Measurements from ENCODE around the gene SLC34A1.
"Not testable (repeated sequence)": the region's sequence is repeated elsewhere in the genome, so short reads cannot be mapped to it uniquely, and the experiment has no call there.

SLC34A1 gene, protein sequence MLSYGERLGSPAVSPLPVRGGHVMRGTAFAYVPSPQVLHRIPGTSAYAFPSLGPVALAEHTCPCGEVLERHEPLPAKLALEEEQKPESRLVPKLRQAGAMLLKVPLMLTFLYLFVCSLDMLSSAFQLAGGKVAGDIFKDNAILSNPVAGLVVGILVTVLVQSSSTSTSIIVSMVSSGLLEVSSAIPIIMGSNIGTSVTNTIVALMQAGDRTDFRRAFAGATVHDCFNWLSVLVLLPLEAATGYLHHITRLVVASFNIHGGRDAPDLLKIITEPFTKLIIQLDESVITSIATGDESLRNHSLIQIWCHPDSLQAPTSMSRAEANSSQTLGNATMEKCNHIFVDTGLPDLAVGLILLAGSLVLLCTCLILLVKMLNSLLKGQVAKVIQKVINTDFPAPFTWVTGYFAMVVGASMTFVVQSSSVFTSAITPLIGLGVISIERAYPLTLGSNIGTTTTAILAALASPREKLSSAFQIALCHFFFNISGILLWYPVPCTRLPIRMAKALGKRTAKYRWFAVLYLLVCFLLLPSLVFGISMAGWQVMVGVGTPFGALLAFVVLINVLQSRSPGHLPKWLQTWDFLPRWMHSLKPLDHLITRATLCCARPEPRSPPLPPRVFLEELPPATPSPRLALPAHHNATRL

DNA sequence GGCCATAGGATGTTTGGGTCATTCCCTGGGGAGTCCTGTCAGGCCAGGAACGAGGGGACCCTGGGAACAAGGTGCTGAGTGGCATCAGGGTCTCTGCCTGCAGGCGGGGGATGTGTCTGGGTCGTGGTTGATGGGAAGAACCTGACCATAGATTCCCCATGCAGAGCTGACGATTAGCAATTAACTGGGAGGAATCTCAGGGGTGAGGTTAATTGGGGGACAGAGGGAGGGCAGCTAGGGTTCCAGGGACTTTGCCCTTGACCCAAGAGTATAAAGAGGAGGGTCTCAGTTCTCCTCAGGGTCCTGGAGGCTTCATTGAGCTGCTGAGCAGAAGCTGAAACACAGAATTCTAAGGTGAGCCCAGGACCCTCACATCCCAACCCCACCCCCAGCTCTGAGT, at the start of gene SLC34A1:
TSS of gene SLC34A1 (plus strand) at position 301 of the 400 bp plus-strand sequence. CDS start 1,308 bp downstream, outside the sequence.
- no peak for DNase-seq (ENCODE audit: low spot score)

DNA sequence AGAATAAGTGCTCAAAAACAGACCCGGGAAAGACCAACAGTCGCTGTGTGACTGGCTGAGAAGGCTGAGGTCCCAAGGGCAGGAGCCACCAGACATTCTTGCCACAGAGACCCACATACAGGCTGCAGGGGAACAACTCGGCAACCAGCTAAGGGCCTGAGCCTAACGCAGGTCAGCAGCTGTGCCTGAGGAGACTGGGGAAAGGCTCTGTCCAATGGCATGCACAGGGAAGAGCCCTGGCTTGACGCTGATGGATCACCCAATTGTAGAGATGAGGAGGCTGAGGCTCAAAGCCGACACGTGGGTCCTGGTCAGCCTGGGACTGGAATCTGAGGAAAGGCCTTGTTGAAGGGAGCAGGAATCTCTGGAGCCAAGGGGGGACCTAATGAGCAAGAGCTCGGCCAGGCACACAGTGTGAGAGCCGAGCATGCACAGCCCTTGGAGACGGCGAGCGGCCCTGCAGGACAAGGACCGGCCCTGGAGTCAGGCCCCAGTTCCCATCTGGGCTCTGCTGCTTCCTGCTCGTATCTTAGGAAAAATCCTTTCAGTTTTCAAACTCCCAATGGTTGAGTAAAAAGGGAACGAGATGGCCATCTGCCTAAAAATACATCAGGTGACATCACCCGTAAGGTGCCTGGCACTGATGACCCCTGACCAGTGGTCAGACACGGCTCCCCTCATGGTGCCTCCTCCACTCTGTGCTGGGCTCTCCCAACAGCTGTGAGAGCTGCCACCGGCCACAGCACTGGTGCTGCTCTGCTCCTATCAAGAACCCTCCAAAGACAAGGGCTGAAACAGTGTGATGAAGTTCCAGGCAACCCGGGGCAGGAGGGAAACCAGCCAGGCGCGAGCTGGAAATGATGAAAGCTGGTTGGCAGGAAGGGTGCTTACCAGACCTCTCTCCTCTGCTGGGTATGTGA, 49.2 kb upstream of the SLC34A1 start:
- DNase-seq (ENCODE audit: low spot score): no peak

DNA sequence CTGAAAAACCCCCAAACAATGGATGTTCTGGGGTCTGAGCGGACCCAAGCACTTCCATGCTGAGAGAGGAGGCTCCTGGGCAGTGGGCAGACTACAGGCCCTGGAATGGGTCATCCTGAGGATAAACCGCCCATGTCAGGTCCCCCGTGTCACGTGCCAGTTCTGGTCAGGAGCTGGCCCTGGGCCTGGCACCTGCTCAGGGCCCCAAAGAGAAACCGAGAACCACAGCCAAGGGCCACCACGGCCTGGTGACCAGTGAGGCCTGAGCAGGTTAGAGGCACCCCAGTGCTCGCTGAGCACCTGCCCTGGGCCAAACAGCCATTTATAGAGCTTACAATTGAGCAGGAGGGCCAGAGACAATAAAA, 48.6 kb upstream of the SLC34A1 start:
- DNase-seq (ENCODE audit: low spot score): no peak

DNA sequence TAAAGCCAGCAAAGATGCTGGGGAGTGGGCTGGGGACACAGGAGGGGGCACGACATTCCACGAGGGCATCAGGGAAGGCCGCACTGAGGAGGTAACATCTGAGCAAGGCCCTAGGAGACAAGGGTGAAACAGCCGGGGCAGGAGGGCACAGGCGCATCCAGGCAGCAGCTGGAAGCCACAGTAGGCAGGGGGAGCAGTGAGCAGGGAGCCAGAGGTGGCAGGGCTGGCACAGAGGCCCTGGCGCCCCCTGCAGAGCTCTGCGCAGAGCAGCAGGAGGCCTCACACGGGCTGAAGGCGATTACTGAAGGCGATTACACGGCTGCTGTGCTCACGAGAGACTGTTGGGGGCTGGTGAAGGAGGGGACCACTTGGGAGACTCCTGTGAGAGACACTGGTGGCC, 48.1 kb upstream of the SLC34A1 start:
- no peak for DNase-seq (ENCODE audit: low spot score)

DNA sequence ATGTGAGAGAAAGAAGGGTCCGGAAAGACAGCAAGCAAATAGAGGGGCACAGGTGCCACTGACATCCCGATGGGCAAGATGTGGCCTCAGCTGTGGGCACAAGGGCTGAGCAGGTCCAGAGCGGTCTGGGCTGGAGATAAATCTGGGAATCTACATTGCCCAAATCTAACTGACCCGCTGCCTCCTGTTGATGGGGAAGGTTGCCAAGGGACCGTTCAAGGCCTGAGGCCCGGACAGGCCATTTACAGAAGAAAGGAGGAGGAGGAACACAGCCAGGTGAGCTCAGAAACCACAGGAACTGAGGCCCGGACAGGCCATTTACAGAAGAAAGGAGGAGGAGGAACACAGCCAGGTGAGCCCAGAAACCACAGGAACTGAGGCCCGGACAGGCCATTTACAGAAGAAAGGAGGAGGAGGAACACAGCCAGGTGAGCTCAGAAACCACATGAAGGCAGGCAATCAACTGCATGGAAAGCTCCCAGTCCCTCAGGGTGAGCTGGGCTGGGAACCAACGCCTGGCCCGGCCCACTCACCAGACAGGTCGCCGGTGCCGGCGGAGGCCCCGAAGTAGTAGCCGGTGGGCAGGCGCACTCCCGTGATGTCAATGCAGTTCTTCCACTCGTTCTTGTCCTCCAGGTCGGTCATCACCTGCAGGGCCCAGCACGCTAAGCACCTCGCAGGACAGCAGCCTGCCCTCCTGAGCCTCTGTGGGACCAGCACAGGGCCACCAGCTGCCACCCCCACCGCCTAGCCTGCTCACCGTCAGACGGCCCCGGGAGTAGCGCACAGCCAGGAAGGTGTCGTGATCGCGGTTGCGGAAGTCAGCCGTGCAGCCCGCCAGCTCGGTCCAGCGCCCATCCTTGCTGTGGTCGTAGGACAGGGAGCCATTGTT, 47.4 kb upstream of the SLC34A1 start:
- no peak for DNase-seq (ENCODE audit: low spot score)

DNA sequence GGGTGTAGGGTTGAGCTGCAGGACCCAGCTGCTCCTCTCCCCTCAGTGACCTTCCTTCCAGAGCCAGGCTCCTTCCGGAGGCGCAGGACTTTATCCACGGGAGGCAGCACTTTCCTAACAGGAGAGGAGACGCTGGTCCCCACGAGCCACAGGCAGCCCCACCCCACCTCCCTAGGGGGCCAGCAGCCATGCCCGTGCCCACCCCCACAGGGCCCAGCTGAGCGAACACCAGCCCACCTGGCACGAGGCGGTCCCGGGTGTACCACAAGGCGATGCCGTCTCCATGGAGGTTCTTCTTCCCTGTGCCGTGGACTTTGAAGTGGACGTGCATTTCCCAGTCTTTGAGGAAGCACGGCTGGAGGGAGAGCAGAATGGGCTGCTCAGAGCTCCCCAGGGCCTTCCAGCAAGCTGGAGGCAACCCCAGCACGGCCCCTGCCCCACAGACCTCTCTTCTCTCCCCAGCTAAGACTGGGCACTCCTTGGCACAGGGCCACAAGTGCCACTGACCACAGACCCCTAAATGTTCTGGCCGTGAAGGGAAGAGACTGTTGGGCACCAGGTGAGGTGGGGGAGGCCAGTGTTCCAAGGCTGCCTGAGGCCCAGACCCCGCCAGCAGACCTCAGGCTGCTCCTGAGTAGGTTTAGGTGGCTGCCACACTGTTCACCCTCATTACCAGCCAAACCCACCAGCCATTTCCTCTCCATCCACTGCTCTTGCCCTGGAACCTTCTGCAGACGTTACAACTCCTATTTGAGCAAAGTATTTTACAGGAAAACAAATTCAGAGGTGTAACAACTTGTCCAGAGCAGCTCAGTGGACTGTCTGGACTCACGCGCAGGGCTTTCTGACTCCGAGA, 45.8 kb upstream of the SLC34A1 start:
- DNase-seq (ENCODE audit: low spot score): no peak

DNA sequence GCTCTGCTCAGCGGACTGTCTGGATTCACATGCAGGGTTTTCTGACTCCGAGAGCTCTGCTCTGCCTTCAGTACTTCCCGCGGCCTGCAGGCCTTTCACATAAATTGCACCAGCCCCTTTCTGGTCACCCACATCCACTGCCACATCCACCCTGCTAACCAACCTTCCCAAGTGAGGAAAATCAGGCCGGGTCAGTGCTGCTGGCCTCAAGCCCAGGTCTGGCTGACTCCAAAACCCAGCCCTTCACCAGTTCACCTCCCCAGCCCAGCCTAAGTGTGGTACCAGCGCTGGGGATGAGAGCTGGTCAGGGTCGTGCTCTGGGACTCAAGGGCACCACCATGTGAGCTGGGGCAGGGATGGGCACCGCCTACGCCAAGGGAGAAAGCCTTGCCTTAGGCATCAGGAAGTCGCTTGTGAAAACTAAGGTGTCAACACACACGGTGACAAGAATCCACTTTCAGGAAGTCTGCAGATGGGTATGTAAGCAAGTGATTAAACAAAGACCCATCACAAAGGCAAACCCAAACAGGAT, 45.1 kb upstream of the SLC34A1 start:
- DNase-seq (ENCODE audit: low spot score): no peak

DNA sequence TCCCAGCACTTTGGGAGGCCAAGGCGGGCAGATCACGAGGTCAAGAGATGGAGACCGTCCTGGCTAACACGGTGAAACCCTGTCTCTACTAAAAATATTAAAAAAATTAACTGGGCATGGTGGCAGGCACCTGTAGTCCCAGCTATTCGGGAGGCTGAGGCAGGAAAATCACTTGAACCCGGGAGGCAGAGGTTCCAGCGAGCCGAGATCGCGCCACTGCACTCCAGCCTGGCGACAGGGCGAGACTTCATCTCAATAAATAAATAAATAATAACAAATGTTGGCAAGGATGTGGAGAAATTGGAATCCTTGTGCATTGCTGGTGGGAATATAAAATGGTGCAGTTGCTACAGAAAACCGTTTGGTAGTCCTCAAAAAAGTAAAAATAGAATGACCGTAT, 41.2 kb upstream of the SLC34A1 start:
- DNase-seq (ENCODE audit: low spot score): not testable (repeated sequence)

DNA sequence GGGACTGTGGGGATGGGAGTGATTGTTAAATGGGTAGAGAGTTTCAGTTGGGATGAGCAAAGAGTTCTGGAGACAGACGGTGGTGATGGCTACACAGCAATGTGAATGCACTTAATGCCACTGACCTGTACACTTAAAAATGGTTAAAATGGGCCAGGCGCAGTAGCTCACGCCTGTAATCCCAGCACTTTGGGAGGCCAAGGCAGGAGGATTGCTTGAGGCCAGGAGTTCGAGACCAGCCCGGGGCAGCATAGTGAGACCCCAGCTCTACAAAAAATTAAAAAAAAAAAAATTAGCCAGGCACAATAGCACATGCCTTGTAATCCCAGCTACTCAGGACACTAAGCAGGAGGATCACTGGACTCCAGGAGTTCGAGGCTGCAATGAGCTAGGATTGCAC, 40.5 kb upstream of the SLC34A1 start:
- no peak for DNase-seq (ENCODE audit: low spot score)

DNA sequence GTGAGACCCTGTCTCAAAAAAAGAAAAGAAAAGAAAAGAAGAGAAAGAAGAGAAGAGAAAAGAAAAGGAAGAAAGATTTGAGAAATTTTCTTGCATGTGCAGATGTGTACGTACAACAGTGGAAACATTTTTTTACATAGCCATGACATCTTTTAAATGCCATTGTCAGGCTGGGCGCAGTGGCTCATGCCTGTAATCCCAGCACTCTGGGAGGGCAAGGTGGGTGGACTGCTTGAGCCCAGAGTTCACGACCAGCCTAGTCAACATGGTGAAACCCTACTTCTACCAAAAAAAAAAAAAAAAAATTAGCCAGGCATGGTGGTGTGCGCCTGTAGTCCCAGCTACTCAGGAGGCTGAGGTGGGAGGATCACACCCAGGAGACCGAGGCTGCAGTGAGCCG, 39.3 kb upstream of the SLC34A1 start:
- DNase-seq (ENCODE audit: low spot score): no peak

DNA sequence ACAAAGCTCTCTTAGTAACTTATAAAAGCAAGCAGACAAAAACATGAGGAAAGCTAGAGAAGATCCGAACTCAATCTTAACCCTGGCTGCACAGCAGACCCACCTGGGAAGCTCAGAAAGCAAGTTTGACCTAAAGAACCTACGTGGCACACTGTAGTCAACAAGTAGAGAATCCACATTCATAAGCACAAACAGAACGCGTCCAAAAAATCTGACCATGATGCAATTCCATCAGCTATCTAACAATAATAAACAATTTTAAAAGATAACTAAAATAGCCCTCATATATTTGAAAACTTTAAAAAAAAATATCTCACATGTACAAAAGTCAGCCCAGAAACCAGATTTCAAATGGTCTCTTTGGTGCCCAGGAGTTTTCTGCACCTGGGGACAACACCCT, 37.4 kb upstream of the SLC34A1 start:
- no peak for DNase-seq (ENCODE audit: low spot score)

DNA sequence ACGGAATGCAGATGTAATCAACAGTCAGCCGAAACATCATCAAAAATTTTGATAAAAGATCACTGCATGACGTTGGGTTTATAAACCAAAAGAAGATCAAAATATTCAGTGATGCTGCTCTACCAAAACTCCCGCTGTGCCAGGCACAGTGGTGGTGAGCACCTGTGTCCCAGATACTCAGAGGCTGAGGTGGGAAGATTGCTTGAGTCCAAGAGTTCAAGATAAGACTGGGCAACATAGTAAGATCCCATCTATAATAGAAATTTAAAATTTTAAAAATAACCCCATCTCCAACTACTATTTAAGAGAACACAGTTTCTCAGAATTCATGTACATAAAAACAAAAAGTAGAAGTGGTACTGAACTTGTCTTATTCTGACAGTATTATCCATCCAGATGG, 36.5 kb upstream of the SLC34A1 start:
- no peak for DNase-seq (ENCODE audit: low spot score)

DNA sequence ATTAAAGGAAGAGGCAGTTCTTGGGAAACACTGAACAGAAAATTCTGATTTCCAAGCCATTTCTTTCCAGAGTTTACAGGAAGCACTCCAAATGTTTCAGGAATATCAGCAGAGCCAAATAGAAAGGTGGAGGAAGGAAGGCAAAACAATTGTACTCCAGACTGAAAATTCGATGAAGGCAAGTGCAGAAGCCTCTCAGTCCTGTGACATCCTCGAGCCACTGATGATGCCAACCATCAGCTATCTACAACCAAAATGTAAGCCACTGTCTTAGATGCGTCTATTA, 34.9 kb upstream of the SLC34A1 start:
- no peak for DNase-seq (ENCODE audit: low spot score)

DNA sequence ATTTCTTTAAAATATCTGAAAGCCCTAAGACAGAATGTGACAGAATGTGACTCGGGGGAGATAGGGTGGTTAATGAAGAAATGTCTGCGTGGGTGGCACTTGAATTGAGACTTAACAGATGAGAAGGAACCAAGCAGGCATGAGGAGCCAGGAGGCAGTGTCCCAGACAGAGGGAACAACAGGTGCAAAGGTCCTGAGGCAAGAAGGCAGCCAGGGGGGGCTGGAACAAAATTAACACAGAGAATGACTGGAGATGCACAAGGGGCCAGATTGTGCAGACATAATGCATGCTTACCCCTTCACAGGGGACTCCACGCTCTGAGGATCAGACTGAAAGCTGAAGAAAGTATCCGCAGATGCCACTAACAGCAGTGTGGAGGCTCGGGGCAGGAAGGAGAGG, 34.5 kb upstream of the SLC34A1 start:
- DNase-seq (ENCODE audit: low spot score): no peak

DNA sequence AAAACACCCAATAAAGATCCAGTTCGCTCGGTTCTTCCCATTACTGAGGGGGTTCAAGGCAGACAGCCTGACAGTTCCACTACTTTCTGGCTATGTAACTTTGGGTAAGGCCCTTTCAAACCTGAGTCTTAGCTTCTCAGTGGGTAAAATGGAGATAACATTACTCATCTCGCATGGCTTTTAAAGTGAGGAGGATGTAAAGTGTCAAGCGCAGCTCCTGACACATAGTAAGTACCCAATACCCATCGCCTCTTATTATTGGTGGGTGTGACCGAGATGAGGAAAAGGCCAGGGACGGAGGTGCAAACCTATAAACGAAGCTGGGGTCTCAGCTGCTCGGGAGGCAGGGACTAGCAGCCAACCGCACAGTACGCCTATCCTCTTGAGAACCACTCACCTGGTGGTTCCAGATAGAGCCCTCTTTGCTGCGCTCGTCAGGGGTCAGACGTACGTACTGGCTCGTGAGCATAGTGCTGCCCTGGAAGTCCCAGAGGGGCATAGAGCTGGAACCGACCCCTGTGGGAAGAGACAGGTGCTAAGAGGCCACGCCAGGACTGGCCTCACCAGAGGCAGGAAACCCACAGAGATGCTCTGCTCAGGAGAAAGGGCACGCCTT, 33.4 kb upstream of the SLC34A1 start:
- no peak for DNase-seq (ENCODE audit: low spot score)

DNA sequence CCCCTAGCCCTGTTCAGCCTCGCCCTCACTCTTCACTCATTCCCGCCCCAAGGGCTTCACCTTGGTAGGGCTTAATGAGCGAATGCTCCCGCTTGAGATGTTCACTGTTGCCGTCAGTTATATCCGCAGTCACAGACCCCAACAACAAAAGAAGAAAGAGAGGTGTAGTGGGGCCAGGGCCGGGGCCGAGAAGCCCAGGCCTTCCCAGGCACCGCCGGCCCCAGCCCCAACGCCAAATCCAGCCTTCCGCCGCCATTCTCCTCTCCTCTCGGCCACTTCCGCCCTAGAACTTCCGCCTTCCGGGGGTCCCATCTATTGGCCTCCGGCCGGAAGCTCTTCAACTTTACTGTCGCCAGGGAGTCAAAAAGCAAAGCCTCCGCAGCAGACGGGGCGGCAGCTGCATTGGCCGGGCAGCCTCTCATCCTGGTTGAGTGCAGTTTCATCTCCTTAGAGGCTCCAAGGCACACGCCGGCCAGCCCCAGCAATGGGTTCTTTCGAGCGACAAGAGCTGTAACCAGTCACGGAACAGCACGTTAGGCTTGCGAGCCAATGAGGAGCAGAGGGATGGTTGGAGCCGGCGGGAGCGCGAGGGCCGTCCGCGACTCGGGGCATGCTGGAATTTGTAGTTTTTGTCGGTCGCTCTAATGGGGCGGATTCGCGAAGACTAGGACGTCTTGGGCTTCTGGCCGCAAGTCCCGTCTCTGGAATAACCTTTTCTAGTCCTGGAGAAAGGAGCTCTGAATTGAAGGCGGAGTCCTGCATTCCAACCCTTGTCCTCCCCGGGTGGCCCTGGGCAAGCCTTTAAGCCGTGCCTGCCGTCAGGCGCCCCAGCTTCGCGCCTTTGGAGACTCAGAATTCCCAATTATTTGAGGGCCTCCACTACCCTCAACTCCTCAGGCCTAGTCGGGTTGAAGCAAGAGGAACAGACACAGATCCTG, 32.6 kb upstream of the SLC34A1 start, which contains the start of gene LMAN2:
TSS of gene LMAN2 (minus strand) at position 277 of the 938 bp plus-strand sequence. CDS start at position 256, 21 bp downstream.
- DNase-seq (ENCODE audit: low spot score): peak; percentile 98

DNA sequence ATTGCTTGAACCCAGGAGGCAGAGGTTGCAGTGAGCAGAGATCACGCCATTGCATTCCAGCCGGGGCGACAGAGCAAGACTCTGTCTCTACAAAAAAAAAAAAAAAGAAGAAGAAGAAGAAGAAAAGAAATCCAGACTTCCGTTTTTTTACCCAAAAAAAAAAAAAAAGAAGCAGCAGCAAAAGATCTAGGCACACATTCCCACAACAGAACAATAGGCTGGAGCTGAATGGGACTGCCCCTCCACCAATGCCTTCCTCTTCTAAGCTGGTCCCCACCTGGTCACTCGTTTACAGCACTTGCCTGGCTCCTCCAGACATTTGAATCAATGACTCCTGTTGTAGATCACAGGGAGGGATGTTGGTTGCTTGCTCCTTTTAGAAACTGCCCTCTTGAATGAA, 31.1 kb upstream of the SLC34A1 start:
- DNase-seq (ENCODE audit: low spot score): no peak

DNA sequence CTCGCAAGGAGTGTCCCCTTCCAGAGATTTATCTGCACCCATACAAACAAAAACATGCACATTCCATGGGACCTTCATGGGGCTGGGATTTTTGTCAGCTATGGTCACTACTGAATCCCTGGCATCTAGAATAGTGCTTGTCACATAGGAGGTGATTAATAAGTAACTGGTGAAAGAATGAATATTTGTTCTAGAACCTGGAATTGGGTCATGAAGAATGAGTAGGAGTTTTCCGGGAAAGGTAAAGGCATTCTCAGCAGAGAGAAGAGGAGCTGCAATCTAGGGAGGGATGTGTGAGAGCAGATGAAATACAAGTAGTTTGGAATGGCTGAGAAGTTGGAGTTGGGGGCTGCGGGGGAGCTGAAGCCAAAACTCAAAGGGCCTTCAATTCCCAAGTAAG, 30.0 kb upstream of the SLC34A1 start:
- no peak for DNase-seq (ENCODE audit: low spot score)

DNA sequence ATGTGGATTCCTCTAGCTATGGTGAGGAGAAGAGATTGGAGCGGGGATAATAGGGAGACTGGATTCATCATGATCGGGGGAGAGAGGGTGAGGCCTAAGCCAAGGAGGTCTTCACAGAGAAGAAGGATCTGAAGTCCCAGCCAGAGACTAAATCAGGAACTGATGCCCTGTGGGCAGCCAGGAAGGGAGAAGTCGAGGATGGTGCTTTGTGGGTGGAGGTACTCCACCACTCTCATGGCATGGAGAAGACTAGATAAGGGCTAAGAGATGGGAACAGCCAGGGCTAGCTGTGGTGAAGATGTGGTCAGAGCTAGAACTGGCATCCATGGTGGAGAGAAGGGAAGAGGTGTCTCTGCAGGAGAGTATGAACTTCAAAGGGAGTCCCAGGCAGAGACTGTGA, 29.5 kb upstream of the SLC34A1 start:
- DNase-seq (ENCODE audit: low spot score): no peak

Data from AG08395 (cell line).